Subcutaneous abdominal adipose tissue (tissue), 5 donors: Measurements from ENCODE around the gene PLS3.
"Not testable (repeated sequence)": the region's sequence is repeated elsewhere in the genome, so short reads cannot be mapped to it uniquely, and the experiment has no call there.

Source experiments
- H3K27ac ChIP-seq: one replicate; pipeline ENCODE4 v1.7.0; 2013; ENCODE audit warnings: low read depth, mild to moderate bottlenecking, inconsistent platforms, low read length, moderate library complexity
- H3K27me3 ChIP-seq, 5 donors: one replicate each; pipeline ENCODE4 v1.7.0; 2013; ENCODE audit warnings: low read length in 5 of 5, inconsistent platforms in 1 of 5; ENCODE audit not compliant: control insufficient read depth in 5 of 5, insufficient read depth in 4 of 5
- H3K36me3 ChIP-seq, 5 donors: one replicate each; pipeline ENCODE4 v1.7.0; 2013; ENCODE audit warnings: low read length in 5 of 5; ENCODE audit not compliant: control insufficient read depth in 5 of 5, insufficient read depth in 5 of 5
- H3K4me1 ChIP-seq, 5 donors: one replicate each; pipeline ENCODE4 v1.7.0; 2013; ENCODE audit warnings: low read length in 5 of 5, mild to moderate bottlenecking in 3 of 5, moderate library complexity in 1 of 5; ENCODE audit not compliant: control insufficient read depth in 5 of 5, insufficient read depth in 5 of 5
- H3K4me3 ChIP-seq, 5 donors: one replicate each; pipeline ENCODE4 v1.7.0; 2013; ENCODE audit warnings: low read length in 5 of 5, low read depth in 1 of 5
- H3K9ac ChIP-seq, 5 donors: one replicate each; pipeline ENCODE4 v1.7.0; 2013; ENCODE audit warnings: low read length in 5 of 5, mild to moderate bottlenecking in 4 of 5, moderate library complexity in 3 of 5
- H3K9me3 ChIP-seq, 5 donors: one replicate each; pipeline ENCODE4 v1.7.0; 2013; ENCODE audit warnings: low read length in 5 of 5; ENCODE audit not compliant: control insufficient read depth in 5 of 5
- donor health status: healthy.
- donor health status: healthy.
- donor health status: healthy.
- donor health status: healthy.
- donor health status: healthy.

The PLS3 gene

DNA sequence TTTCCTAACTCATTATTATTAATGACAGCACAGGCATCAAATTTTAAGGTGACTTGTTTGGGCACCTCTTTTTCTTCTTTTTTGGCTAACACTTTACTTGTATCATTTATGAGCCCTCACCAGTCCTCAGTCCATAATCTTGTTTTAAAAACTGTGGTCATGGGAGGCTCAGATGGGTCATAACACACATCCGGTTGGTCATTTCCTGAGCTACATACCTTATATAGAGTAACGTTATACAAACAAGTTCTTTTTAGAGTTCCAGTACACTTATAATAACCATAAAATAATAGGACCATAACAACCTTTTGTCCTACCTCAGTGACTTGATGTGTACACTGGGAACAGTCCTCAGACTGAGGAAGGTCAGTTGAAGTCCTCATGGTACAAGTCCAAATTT lies 21.1 kb upstream of the PLS3 start:
- Histone ChIP-seq H3K27me3 (peaks cover 0 to 5% (median 0%) of the 10 kb centered on the region in 5 donors), H3K27ac (no peak overlapping the region), H3K36me3 (no peaks in the 10 kb centered on the region), H3K4me1 (no peaks in the 10 kb centered on the region), H3K9ac (no peak overlapping the region), H3K9me3 (no peaks in the 10 kb centered on the region), H3K4me3 (no peak overlapping the region)

DNA sequence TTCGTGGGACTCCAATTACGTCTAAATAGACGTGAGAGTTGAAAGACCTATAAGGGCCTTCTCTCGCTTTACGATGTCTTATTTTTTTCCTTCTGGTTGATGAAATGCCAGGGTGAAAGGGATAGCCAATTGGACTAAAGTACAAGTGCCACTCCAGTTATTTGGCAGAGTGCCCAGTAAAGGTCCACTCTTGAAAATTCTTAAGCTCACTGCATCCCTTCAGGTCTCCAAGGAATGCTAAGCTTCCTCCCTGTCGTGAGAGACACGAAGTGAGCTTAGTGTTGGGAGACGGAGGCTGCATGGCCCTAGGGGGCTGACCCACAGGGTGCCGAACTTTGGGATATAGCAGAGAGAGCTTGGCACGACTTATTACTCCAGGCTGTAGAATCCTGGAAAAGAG lies 19.9 kb upstream of the PLS3 start:
- not testable (repeated sequence) for H3K9ac ChIP-seq, H3K4me3 ChIP-seq, H3K4me1 ChIP-seq, H3K36me3 ChIP-seq, H3K27ac ChIP-seq, H3K9me3 ChIP-seq, H3K27me3 ChIP-seq

DNA sequence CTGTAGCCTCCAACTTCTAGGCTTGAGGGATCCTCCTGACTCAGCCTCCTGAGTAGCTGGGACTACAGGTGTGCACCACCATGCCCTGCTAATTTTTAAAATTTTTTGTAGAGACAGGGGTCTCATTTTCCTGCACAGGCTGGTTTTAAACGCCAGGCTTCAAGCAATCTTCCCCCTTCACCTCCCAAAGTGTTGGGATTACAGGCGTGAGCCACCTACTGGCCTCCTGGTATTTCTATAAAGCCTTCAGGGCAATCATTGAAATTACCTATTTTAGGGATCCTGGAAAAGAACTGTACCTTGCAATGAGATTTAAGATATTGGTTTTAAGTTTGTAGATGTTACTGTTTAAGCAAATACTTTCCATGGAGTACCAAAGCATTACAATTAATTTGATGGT lies 13.5 kb upstream of the PLS3 start:
- H3K36me3 ChIP-seq = no peaks in the 10 kb centered on the region
- no peak overlapping the region for H3K27ac ChIP-seq
- H3K9me3 ChIP-seq = no peaks in the 10 kb centered on the region
- no peaks in the 10 kb centered on the region for H3K4me1 ChIP-seq
- H3K27me3 ChIP-seq = no peaks in the 10 kb centered on the region
- no peak overlapping the region for H3K9ac ChIP-seq
- no peak overlapping the region for H3K4me3 ChIP-seq

DNA sequence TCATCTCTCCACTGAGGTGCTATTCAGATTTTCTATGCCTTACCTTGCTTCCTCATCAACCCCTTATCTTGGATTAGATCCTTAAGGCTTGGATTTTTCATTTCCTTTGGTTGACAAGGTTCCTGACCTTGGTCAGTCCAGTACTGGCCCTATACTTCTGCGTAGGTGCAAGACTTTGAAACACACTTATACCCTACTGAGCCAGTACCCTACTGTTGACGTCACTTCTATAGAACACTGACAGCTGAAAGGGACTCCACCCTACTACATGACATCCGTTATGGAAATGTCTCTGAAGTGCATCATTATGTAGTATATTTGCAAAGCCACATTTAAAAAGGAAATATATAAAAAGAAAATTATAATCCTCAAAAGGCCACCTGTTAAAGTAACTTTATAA lies 12.0 kb upstream of the PLS3 start:
- Histone ChIP-seq H3K9me3 (no peaks in the 10 kb centered on the region), H3K9ac (no peak overlapping the region), H3K27ac (no peak overlapping the region), H3K4me1 (no peaks in the 10 kb centered on the region), H3K4me3 (no peak overlapping the region), H3K36me3 (no peaks in the 10 kb centered on the region), H3K27me3 (peaks cover 0 to 2% (median 0%) of the 10 kb centered on the region in 5 donors)

DNA sequence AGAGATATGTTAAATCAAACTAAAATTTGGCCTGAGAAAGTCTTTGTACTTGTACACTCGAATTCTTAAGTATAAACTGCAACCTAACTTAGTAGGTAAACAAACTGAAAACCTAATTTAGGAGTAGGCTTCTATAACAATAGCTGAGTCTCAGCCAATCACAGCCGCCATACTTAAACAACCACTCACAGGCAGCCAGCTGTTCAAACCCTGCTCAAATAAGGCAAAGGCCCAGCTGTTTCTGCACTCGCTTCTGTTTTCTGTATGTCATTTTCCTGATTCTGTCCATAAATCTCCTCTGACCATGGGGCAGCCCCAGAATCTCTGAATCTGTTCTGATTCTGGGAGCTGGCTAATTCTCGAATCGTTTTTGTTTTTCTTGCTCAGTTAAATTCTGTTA lies 7.8 kb upstream of the PLS3 start:
- no peaks in the 10 kb centered on the region for H3K4me1 ChIP-seq
- H3K9me3 ChIP-seq = no peaks in the 10 kb centered on the region
- peaks cover 0 to 5% (median 2%) of the 10 kb centered on the region in 5 donors for H3K27me3 ChIP-seq
- H3K36me3 ChIP-seq = no peaks in the 10 kb centered on the region
- H3K9ac ChIP-seq = no peak overlapping the region
- H3K4me3 ChIP-seq = no peak overlapping the region
- no peak overlapping the region for H3K27ac ChIP-seq

DNA sequence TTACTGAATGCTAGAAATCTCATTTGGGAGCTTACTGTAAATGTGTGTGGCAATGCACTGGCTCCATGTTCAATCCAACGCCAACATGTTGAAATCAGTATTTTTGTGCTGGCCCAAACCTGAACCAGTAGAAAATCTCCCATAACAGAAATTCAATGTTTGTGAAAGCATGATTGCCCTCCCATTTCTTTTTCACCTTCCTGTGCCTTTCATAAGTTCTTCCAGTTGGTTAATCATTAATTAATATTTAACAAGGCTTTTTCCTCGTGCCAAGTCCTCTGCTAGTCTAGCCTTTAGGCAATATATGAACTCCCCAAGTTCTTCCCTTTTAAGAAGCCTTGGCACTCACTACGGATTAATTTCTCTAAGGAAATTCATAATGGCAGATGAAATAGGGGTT lies 1.3 kb upstream of the PLS3 start:
- Histone ChIP-seq H3K27ac (peak overlapping the region; percentile 91), H3K4me1 (peaks cover 0 to 34% (median 14%) of the 10 kb centered on the region in 5 donors), H3K9me3 (no peaks in the 10 kb centered on the region), H3K9ac (peak overlapping the region in 1 of 5 donors; percentile 29), H3K36me3 (no peaks in the 10 kb centered on the region), H3K4me3 (no peak overlapping the region), H3K27me3 (peaks cover 5 to 31% (median 21%) of the 10 kb centered on the region in 5 donors)

DNA sequence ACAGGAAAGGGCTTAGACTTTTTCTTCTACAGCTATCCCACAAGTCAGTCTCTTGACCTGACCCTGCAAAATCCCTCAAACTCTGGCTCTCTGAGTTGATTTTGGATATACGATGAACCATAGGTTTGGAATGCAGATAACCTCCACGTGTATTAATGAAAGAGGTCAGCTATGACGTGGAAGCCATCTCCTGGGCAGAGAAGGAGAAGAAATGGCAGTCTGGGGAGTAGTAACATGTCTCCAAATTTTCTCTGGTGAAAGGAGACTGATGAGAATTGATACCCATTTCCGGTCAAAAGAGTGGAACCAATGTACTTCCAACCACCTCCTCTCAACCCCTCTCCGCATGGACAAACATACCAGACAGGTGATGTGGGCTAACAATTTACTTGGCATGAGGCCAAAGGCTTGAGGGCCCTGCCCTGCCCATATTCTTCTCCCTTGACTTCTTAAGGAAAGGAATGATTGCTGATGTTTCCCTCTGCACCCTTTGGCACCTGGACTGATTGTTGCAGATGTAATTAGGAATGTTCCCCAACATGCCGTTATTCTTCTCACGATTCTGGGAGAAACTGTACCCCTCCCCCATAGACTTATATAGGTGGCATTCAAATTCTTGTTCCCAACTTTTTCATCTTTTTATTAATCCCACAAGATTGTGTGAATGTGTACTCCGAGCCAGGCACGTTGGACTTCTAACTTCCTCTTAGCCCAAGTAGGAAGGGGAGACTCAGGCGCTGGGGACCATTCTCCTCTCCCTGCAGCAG lies 580 bp upstream of the PLS3 start:
- H3K9ac ChIP-seq = peak overlapping the region in 2 of 5 donors; percentile 75 to 77

DNA sequence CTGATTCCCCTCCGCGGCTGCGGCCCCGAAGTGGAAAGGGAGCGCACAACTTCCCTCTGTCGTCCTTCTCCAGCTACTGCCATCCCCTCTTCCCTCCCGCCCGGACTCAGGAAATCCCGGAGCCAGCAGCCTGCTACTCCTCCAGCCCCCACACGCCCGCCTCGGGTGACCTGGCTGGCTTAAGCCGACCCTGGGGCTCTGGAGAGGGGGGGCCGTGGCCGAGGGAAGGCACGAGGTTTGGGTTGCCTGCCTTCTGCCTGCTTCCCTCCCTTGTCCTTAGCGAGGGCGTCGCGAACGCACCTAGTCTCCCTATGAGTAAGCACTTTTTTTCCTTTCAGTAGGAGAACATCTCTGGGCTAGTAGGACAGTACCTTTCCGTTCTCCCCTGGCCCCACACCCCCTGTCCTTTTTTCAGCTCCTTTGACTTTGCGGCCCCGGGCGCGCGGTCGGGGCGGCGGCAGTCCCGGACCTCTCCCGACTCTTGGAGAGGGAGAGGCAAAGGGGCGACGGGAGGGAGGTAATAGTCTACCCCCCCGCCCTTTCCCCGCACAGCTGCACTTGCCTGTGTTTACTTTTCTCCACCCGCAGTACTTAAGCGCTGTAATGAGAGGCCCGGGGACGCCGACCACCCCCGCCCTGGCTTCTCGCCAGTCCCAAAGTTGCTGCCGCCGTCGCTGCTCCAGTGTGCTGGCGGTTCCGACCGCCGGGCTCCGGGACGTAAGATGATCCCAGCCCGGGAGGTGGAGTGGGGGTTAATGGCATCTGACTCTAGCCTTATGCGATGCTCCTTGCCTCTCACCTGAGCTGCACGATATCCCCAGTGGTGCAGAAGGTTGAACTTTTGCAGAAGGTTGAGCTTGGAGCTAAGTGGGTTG lies 868 bp downstream of the PLS3 start:
- H3K4me1 ChIP-seq = peaks cover 0 to 34% (median 14%) of the 10 kb centered on the region in 5 donors
- peak overlapping the region; percentile 65 to 82 (median 79) for H3K4me3 ChIP-seq
- H3K9me3 ChIP-seq = no peaks in the 10 kb centered on the region
- peaks cover 5 to 31% (median 21%) of the 10 kb centered on the region in 5 donors for H3K27me3 ChIP-seq
- H3K27ac ChIP-seq = peak overlapping the region; percentile 91
- peak overlapping the region; percentile 71 to 84 (median 77) for H3K9ac ChIP-seq
- no peaks in the 10 kb centered on the region for H3K36me3 ChIP-seq

More for the DNA sequence above, 580 bp upstream of the PLS3 start:
- no peaks in the 10 kb centered on the region for H3K9me3 ChIP-seq
- peak overlapping the region; percentile 91 for H3K27ac ChIP-seq
- peaks cover 5 to 31% (median 21%) of the 10 kb centered on the region in 5 donors for H3K27me3 ChIP-seq
- H3K4me3 ChIP-seq = peak overlapping the region; percentile 65 to 82 (median 77)
- peaks cover 0 to 34% (median 14%) of the 10 kb centered on the region in 5 donors for H3K4me1 ChIP-seq
- no peaks in the 10 kb centered on the region for H3K36me3 ChIP-seq

DNA sequence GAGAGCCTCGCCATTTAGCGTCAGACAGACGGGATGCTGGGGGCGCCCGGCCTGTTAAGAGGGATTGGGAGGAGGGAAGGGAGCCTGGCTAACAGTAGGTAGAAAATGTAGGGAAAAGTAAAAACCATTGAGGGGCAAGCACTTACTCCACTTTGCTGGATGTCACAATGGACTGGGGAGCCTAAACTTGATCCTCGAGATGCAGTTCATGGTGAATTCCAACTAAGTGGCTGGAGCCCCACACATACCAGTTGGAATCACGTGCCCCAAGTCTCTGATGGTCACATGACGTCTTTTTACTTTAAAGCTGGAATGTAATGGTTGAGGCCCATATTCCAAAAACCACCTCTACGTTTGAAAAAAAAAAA lies 1.5 kb downstream of the PLS3 start:
- Histone ChIP-seq H3K9me3 (no peaks in the 10 kb centered on the region), H3K27ac (peak overlapping the region; percentile 91), H3K36me3 (no peaks in the 10 kb centered on the region), H3K9ac (peak overlapping the region in 4 of 5 donors; percentile 71 to 84 (median 76)), H3K4me1 (peaks cover 0 to 34% (median 14%) of the 10 kb centered on the region in 5 donors), H3K4me3 (peak overlapping the region; percentile 65 to 82 (median 79)), H3K27me3 (peaks cover 5 to 31% (median 21%) of the 10 kb centered on the region in 5 donors)
